HCT116 (cell line): Measurements from ENCODE around the gene MPPED1. TPM values are rescaled to one million over a fixed set of nuclear protein-coding genes. Genes with fewer than 3 reads are reported as not detected.

ENCODE experiments used
- ATAC-seq: fragments of 200-7000 bp; cut with Tn5 transposase; 2 replicates; pipeline ENCODE4 v1.9.1; 2020; ENCODE audit warnings: mild to moderate bottlenecking, moderate library complexity
- BruUV-seq: library from RNA; stranded (reverse); fragments of 400-500 nt; replicated peaks from 2 replicates; lab custom pipeline; 2021; lab: Mats Ljungman, UMichigan
- CTCF ChIA-PET: fragments of 300-600 bp; sonication (Branson Sonifier 250); formaldehyde crosslinking; loops from one replicate; lab custom pipeline; 2021; ENCODE audit warnings: antibody characterized with exemption; lab: Charles Lee
- POLR2A ChIA-PET: fragments of 300-600, 350-600 bp; sonication (Branson Sonifier 250); formaldehyde crosslinking; loops from one replicate; lab custom pipeline; 2021; ENCODE audit warnings: antibody characterized with exemption; lab: Charles Lee
- RAD21 ChIA-PET, 2 experiments: fragments of 300-600 bp; sonication (Branson Sonifier 250); formaldehyde crosslinking; loops; one replicate each; lab custom pipeline; 2023; ENCODE audit warnings: low total read pairs in 2 of 2; ENCODE audit not compliant: uncharacterized antibody in 2 of 2, unreplicated experiment in 2 of 2, low non-redundant PET in 1 of 2; lab: Charles Lee
- DNase-seq: peaks from one replicate; pipeline ENCODE4 v3.0.0-alpha.2; 2010; ENCODE audit warnings: low read depth, low spot score
- H2AFZ ChIP-seq: fragments of 200-600 bp; shearing (Covaris generic), sonication (generic); 2 replicates; pipeline ENCODE4 v1.6.1; 2017; ENCODE audit warnings: low read depth, mixed run types, mixed read lengths, antibody characterized with exemption, low read length; ENCODE audit not compliant: poor library complexity, severe bottlenecking
- H3K27ac ChIP-seq: 2 replicates; pipeline ENCODE4 v1.5.1; 2012; ENCODE audit warnings: low read depth, low read length
- H3K27me3 ChIP-seq: fragments of 200-600 bp; sonication (generic); 2 replicates; pipeline ENCODE4 v1.6.1; 2016; ENCODE audit warnings: mixed run types, low read length, mixed read lengths; ENCODE audit not compliant: insufficient read depth
- H3K36me3 ChIP-seq, 2 experiments: fragments of 200-500 bp in 1 of 2; fragments of 200-600 bp in 1 of 2; sonication (Bioruptor generic) in 1 of 2; sonication (generic) in 1 of 2; 2 replicates each; pipeline versions ENCODE4 v1.5.1 to v1.6.1; 2014 to 2016; ENCODE audit warnings: low read length in 2 of 2, inconsistent platforms in 1 of 2, mixed read lengths in 1 of 2, mixed run types in 1 of 2; ENCODE audit not compliant: insufficient read depth in 2 of 2, control insufficient read depth in 1 of 2
- H3K4me1 ChIP-seq, 2 experiments: fragments of 200-600 bp in 1 of 2; sonication (generic) in 1 of 2; 2 replicates each; pipeline versions ENCODE4 v1.5.1 to v1.6.1; 2012 to 2017; ENCODE audit warnings: low read length in 2 of 2, inconsistent platforms in 1 of 2, mild to moderate bottlenecking in 1 of 2, mixed read lengths in 1 of 2, mixed run types in 1 of 2, moderate library complexity in 1 of 2; ENCODE audit not compliant: insufficient read depth in 2 of 2, control insufficient read depth in 1 of 2
- H3K4me2 ChIP-seq: fragments of 200-600 bp; sonication (generic); 2 replicates; pipeline ENCODE4 v1.6.1; 2017; ENCODE audit warnings: mixed run types, low read length, mixed read lengths
- H3K4me3 ChIP-seq, 2 experiments: fragments of 200-600 bp in 1 of 2; sonication (generic) in 1 of 2; replicated peaks in 1 of 2; 2 replicates each; pipeline ENCODE4 v1.5.1; 2011 to 2016; ENCODE audit warnings: low read length in 2 of 2, control low read depth in 1 of 2, low read depth in 1 of 2, mild to moderate bottlenecking in 1 of 2, mixed read lengths in 1 of 2, mixed run types in 1 of 2
- H3K79me2 ChIP-seq: fragments of 200-600 bp; sonication (generic); 2 replicates; pipeline ENCODE4 v1.6.1; 2017; ENCODE audit warnings: mild to moderate bottlenecking, mixed run types, low read length, moderate library complexity, mixed read lengths; ENCODE audit not compliant: insufficient read depth
- H3K9ac ChIP-seq: fragments of 200-600 bp; sonication (generic); 2 replicates; pipeline ENCODE4 v1.6.1; 2016; ENCODE audit warnings: low read length, mixed read lengths
- H3K9me2 ChIP-seq: fragments of 200-600 bp; sonication (generic), shearing (Covaris generic); 2 replicates; pipeline ENCODE4 v1.6.1; 2017; ENCODE audit warnings: mixed run types, mild to moderate bottlenecking, moderate library complexity; ENCODE audit not compliant: insufficient read depth
- H3K9me3 ChIP-seq, 2 experiments: fragments of 200-500 bp in 1 of 2; fragments of 200-600 bp in 1 of 2; sonication (Bioruptor generic) in 1 of 2; sonication (generic) in 1 of 2; 2 replicates each; pipeline ENCODE4 v1.6.1; 2014 to 2017; ENCODE audit warnings: low read length in 2 of 2, mixed read lengths in 2 of 2, inconsistent platforms in 1 of 2, low read depth in 1 of 2, mild to moderate bottlenecking in 1 of 2, mixed run types in 1 of 2, moderate library complexity in 1 of 2; ENCODE audit not compliant: control insufficient read depth in 1 of 2, insufficient read depth in 1 of 2
- H4K20me1 ChIP-seq: fragments of 200-600 bp; sonication (generic), shearing (Covaris generic); 2 replicates; pipeline ENCODE4 v1.6.1; 2017; ENCODE audit warnings: mixed run types, mild to moderate bottlenecking, moderate library complexity; ENCODE audit not compliant: insufficient read depth
- ATF3 ChIP-seq: IDR thresholded peaks from 2 replicates; pipeline ENCODE4 v1.6.1; 2012
- CBX3 ChIP-seq: IDR thresholded peaks from 2 replicates; pipeline ENCODE4 v1.6.1; 2012; ENCODE audit warnings: low read depth
- CEBPB ChIP-seq: IDR thresholded peaks from 2 replicates; pipeline ENCODE4 v1.6.1; 2012; ENCODE audit warnings: low read depth
- CTCF ChIP-seq, 3 experiments: fragments of 200-600 bp in 1 of 3; sonication (generic) in 1 of 3; IDR thresholded peaks in 2 of 3; conservative IDR thresholded peaks in 1 of 3; 2 replicates each; pipeline ENCODE4 v1.5.1; 2012 to 2017; ENCODE audit warnings: low read depth in 2 of 3, low read length in 2 of 3, antibody characterized with exemption in 1 of 3, borderline replicate concordance in 1 of 3, control low read depth in 1 of 3, mild to moderate bottlenecking in 1 of 3, mixed read lengths in 1 of 3, mixed run types in 1 of 3, moderate library complexity in 1 of 3; ENCODE audit not compliant: insufficient read depth in 1 of 3
- EGR1 ChIP-seq: IDR thresholded peaks from 2 replicates; pipeline ENCODE4 v1.6.1; 2012; ENCODE audit warnings: low read depth
- ELF1 ChIP-seq: IDR thresholded peaks from 2 replicates; pipeline ENCODE4 v1.6.1; 2012; ENCODE audit warnings: low read depth, borderline replicate concordance
- EZH2 ChIP-seq: fragments of 200-600 bp; sonication (generic); IDR thresholded peaks from 2 replicates; pipeline ENCODE4 v1.6.1; 2017; ENCODE audit warnings: antibody characterized with exemption, mixed run types
- EZH2phosphoT487 ChIP-seq: fragments of 200-600 bp; IDR thresholded peaks from 2 replicates; pipeline ENCODE4 v1.6.1; 2018; ENCODE audit warnings: antibody characterized with exemption, borderline replicate concordance
- JUND ChIP-seq: IDR thresholded peaks from 2 replicates; pipeline ENCODE4 v1.6.1; 2012
- MAX ChIP-seq: IDR thresholded peaks from 2 replicates; pipeline ENCODE4 v1.6.1; 2012
- POLR2A ChIP-seq: IDR thresholded peaks from 2 replicates; pipeline ENCODE4 v1.7.0; 2011; ENCODE audit warnings: borderline replicate concordance; ENCODE audit not compliant: insufficient read depth, insufficient read length; ENCODE audit errors: extremely low read depth
- POLR2AphosphoS5 ChIP-seq: IDR thresholded peaks from 2 replicates; pipeline ENCODE4 v1.6.1; 2011; ENCODE audit warnings: mild to moderate bottlenecking, low read depth, low read length, moderate library complexity
- RAD21 ChIP-seq: IDR thresholded peaks from 2 replicates; pipeline ENCODE4 v1.6.1; 2012; ENCODE audit warnings: low read depth, mild to moderate bottlenecking
- REST ChIP-seq: IDR thresholded peaks from 2 replicates; pipeline ENCODE4 v1.6.1; 2012; ENCODE audit warnings: low read depth
- SP1 ChIP-seq: IDR thresholded peaks from 2 replicates; pipeline ENCODE4 v1.6.1; 2012; ENCODE audit warnings: low read depth
- TCF7L2 ChIP-seq: IDR thresholded peaks from 2 replicates; pipeline ENCODE4 v1.7.0; 2011; ENCODE audit warnings: borderline replicate concordance, inconsistent platforms; ENCODE audit not compliant: insufficient read depth, insufficient read length; ENCODE audit errors: extremely low read depth
- YY1 ChIP-seq: IDR thresholded peaks from 2 replicates; pipeline ENCODE4 v1.6.1; 2011; ENCODE audit warnings: low read length, low read depth, moderate library complexity, mild to moderate bottlenecking; ENCODE audit not compliant: insufficient replicate concordance; ENCODE audit errors: extremely low read depth
- ZBTB33 ChIP-seq: IDR thresholded peaks from 2 replicates; pipeline ENCODE4 v1.6.1; 2011; ENCODE audit warnings: mild to moderate bottlenecking, low read length, moderate library complexity; ENCODE audit not compliant: insufficient replicate concordance; ENCODE audit errors: extremely low read depth
- ZFX ChIP-seq: fragments of 450-650 bp; IDR thresholded peaks from 2 replicates; pipeline ENCODE4 v1.6.1; 2017
- ZNF274 ChIP-seq: fragments of 200-500 bp; sonication (Bioruptor generic); IDR thresholded peaks from 2 replicates; pipeline ENCODE4 v1.6.1; 2014; ENCODE audit warnings: mild to moderate bottlenecking, low read depth, low read length, inconsistent platforms
- intact Hi-C: fragments of 100-400 bp; cut with micrococcal nuclease; formaldehyde crosslinking; loops from 2 replicates; pipeline ENCODE4 v1.10.0; 2022
- total RNA-seq: library from RNA; stranded (reverse); gene quantifications from one replicate; pipeline ENCODE4 v1.2.1, GENCODE V29; 2021; ENCODE audit not compliant: unreplicated experiment

The MPPED1 gene
- total RNA-seq, 1 experiment from 2014 or later = not detected

GRCh38 chr22:43529461-43529860 lies 117.6 kb downstream of the MPPED1 start:
- ChIA-PET POLR2A (no interaction called here), RAD21 (no interaction called here), CTCF (no interaction called here)
- H3K36me3 ChIP-seq = no peaks in the 10 kb centered on the region
- no peaks in the 10 kb centered on the region for H4K20me1 ChIP-seq
- H3K4me3 ChIP-seq = no peak overlapping the region
- H3K9ac ChIP-seq = no peak overlapping the region
- no peak overlapping the region for H2AFZ ChIP-seq
- H3K79me2 ChIP-seq = no peaks in the 10 kb centered on the region
- intact Hi-C loops = no loop called here
- no peaks in the 10 kb centered on the region for H3K9me3 ChIP-seq
- H3K4me2 ChIP-seq = no peak overlapping the region
- H3K4me1 ChIP-seq = no peaks in the 10 kb centered on the region
- ATAC-seq (no peak), DNase-seq (no peak)
- H3K9me2 ChIP-seq = no peaks in the 10 kb centered on the region
- 0 out of 2 replicates have a peak, but pooled peaks cover 5% of the 10 kb centered on the region for H3K27me3 ChIP-seq
- no peak overlapping the region for H3K27ac ChIP-seq
- no TSS peak for BruUV-seq
- no peak for TF ChIP-seq ATF3
- TF ChIP-seq EZH2phosphoT487 = no peak
- TF ChIP-seq RAD21 = no peak
- no peak for TF ChIP-seq MAX
- TF ChIP-seq ZBTB33 = no peak
- no peak for TF ChIP-seq ZFX
- no peak for TF ChIP-seq CEBPB
- TF ChIP-seq CBX3 = no peak
- no peak for TF ChIP-seq EGR1
- TF ChIP-seq POLR2A = no peak
- no peak for TF ChIP-seq ZNF274
- TF ChIP-seq TCF7L2 = no peak
- no peak for TF ChIP-seq CTCF (IDR thresholded peaks at IDR 0.05 in 2 of 3, conservative IDR thresholded peaks at IDR 0.05 in 1 of 3; ENCODE audit: borderline replicate concordance in 1 of 3, insufficient read depth in 1 of 3, low read depth in 2 of 3, low read length in 2 of 3)
- no peak for TF ChIP-seq JUND
- no peak for TF ChIP-seq ELF1
- no peak for TF ChIP-seq REST
- no peak for TF ChIP-seq YY1
- no peak for TF ChIP-seq POLR2AphosphoS5
- TF ChIP-seq EZH2 = no peak
- TF ChIP-seq SP1 = no peak
